H1 (cell line): ENCODE results near the gene CTSA.

Experiments used
- CHD1 ChIP-seq: IDR thresholded peaks from 2 replicates; pipeline ENCODE4 v1.6.1; 2012; ENCODE audit warnings: low read depth, low read length, improper control_type of control experiment
- CREB1 ChIP-seq: IDR thresholded peaks from 2 replicates; pipeline ENCODE4 v1.6.1; 2012; ENCODE audit warnings: inconsistent platforms
- EGR1 ChIP-seq: IDR thresholded peaks from 2 replicates; pipeline ENCODE4 v1.6.1; 2011; ENCODE audit warnings: low read depth, low read length, borderline replicate concordance
- EZH2 ChIP-seq: fragments of 200-600 bp; sonication (generic); IDR thresholded peaks from 2 replicates; pipeline ENCODE4 v1.7.1; 2012; ENCODE audit warnings: low read depth, mild to moderate bottlenecking, moderate library complexity, low read length, inconsistent platforms; ENCODE audit not compliant: severe bottlenecking
- NANOG ChIP-seq: IDR thresholded peaks from 2 replicates; pipeline ENCODE4 v1.6.1; 2011; ENCODE audit warnings: low read length, low read depth, mild to moderate bottlenecking, inconsistent platforms; ENCODE audit not compliant: insufficient read depth, poor library complexity, severe bottlenecking
- PHF8 ChIP-seq: fragments of 200-600 bp; sonication (generic); conservative IDR thresholded peaks from 2 replicates; pipeline ENCODE4 v1.7.1; 2012; ENCODE audit warnings: low read depth, mild to moderate bottlenecking, inconsistent platforms, low read length, moderate library complexity
- POLR2AphosphoS5 ChIP-seq: IDR thresholded peaks from 2 replicates; pipeline ENCODE4 v1.6.1; 2011; ENCODE audit warnings: low read depth, low read length
- SP1 ChIP-seq: IDR thresholded peaks from 2 replicates; pipeline ENCODE4 v1.6.1; 2011; ENCODE audit warnings: low read depth, low read length
- SP2 ChIP-seq: IDR thresholded peaks from 2 replicates; pipeline ENCODE4 v1.6.1; 2012; ENCODE audit warnings: mild to moderate bottlenecking, low read length, inconsistent platforms
- TF ChIP-seq, protein P1 (sequence below), 3 experiments: IDR thresholded peaks; 1 replicate in 2 of 3; 2 replicates in 1 of 3; pipeline versions ENCODE4 v1.5.1 to v1.6.1; 2011; ENCODE audit warnings: low read length in 3 of 3, mild to moderate bottlenecking in 3 of 3, inconsistent platforms in 2 of 3, low read depth in 1 of 3, moderate library complexity in 1 of 3; ENCODE audit not compliant: insufficient read depth in 1 of 3; ENCODE audit errors: control extremely low read depth in 1 of 3

- TF ChIP-seq, protein P1, sequence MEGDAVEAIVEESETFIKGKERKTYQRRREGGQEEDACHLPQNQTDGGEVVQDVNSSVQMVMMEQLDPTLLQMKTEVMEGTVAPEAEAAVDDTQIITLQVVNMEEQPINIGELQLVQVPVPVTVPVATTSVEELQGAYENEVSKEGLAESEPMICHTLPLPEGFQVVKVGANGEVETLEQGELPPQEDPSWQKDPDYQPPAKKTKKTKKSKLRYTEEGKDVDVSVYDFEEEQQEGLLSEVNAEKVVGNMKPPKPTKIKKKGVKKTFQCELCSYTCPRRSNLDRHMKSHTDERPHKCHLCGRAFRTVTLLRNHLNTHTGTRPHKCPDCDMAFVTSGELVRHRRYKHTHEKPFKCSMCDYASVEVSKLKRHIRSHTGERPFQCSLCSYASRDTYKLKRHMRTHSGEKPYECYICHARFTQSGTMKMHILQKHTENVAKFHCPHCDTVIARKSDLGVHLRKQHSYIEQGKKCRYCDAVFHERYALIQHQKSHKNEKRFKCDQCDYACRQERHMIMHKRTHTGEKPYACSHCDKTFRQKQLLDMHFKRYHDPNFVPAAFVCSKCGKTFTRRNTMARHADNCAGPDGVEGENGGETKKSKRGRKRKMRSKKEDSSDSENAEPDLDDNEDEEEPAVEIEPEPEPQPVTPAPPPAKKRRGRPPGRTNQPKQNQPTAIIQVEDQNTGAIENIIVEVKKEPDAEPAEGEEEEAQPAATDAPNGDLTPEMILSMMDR (IDR thresholded peaks at IDR 0.05; ENCODE audit: control extremely low read depth in 1 of 3, insufficient read depth in 1 of 3, low read depth in 1 of 3, low read length in 3 of 3): no peak
- TF ChIP-seq SP1: no peak
- TF ChIP-seq SP2: no peak
- no peak for TF ChIP-seq POLR2AphosphoS5
- no peak for TF ChIP-seq NANOG
- TF ChIP-seq EGR1: no peak
- TF ChIP-seq CHD1: no peak
- TF ChIP-seq PHF8: no peak
- TF ChIP-seq CREB1: no peak
- no peak for TF ChIP-seq EZH2
Observed at GRCh38 chr20:45878076-45878761, 12.9 kb upstream of the CTSA start.
